ENCODE data around the gene SEMA4B. TPM values are rescaled to one million over a fixed set of nuclear protein-coding genes. Genes with fewer than 3 reads are reported as not detected.

The SEMA4B gene
- total RNA-seq, 1 experiment from 2014 or later: 13.2 TPM

- intact Hi-C loops (cut with micrococcal nuclease; ENCODE audit: unreplicated experiment): no loop called here
- Histone ChIP-seq H3K4me1 (ENCODE audit: insufficient read depth, low read length, poor library complexity, severe bottlenecking) (peaks cover 13% of the 10 kb centered on the region), H3K9me3 (ENCODE audit: low read depth, low read length, poor library complexity, severe bottlenecking) (no peaks in the 10 kb centered on the region), H3K4me3 (ENCODE audit: low read depth, low read length, poor library complexity, severe bottlenecking) (no peak overlapping the region), H3K27me3 (replicated peaks; ENCODE audit: insufficient read depth, low read depth, low read length, poor library complexity) (no peaks in the 10 kb centered on the region), H3K27ac (ENCODE audit: low read depth, low read length, poor library complexity, severe bottlenecking) (no peak overlapping the region), H3K36me3 (ENCODE audit: insufficient read depth, low read length, poor library complexity, severe bottlenecking) (no peaks in the 10 kb centered on the region)
- CTCF ChIA-PET: no interaction called here
- TF ChIP-seq CTCF (conservative IDR thresholded peaks at IDR 0.05; ENCODE audit: low read depth, low read length) (no peak), EZH2 (IDR thresholded peaks at IDR 0.05; ENCODE audit: borderline replicate concordance, low read depth, low read length, poor library complexity, severe bottlenecking) (no peak)
- POLR2A ChIA-PET (ENCODE audit: low non-redundant PET): no interaction called here
- no peak for DNase-seq (ENCODE audit: low spot score)
- no TSS peak for BruUV-seq (replicated peaks)
Observed at GRCh38 chr15:90192961-90193786, 8.0 kb upstream of the SEMA4B start.

- ChIA-PET CTCF (no interaction called here), POLR2A (ENCODE audit: low non-redundant PET) (no interaction called here)
- intact Hi-C loops (cut with micrococcal nuclease; ENCODE audit: unreplicated experiment): no loop called here
- Histone ChIP-seq H3K27me3 (replicated peaks; ENCODE audit: insufficient read depth, low read depth, low read length, poor library complexity) (no peaks in the 10 kb centered on the region), H3K27ac (ENCODE audit: low read depth, low read length, poor library complexity, severe bottlenecking) (no peak overlapping the region), H3K36me3 (ENCODE audit: insufficient read depth, low read length, poor library complexity, severe bottlenecking) (no peaks in the 10 kb centered on the region), H3K4me3 (ENCODE audit: low read depth, low read length, poor library complexity, severe bottlenecking) (no peak overlapping the region), H3K9me3 (ENCODE audit: low read depth, low read length, poor library complexity, severe bottlenecking) (no peaks in the 10 kb centered on the region), H3K4me1 (ENCODE audit: insufficient read depth, low read length, poor library complexity, severe bottlenecking) (peaks cover 13% of the 10 kb centered on the region)
- TF ChIP-seq CTCF (conservative IDR thresholded peaks at IDR 0.05; ENCODE audit: low read depth, low read length) (no peak), EZH2 (IDR thresholded peaks at IDR 0.05; ENCODE audit: borderline replicate concordance, low read depth, low read length, poor library complexity, severe bottlenecking) (no peak)
- BruUV-seq (replicated peaks): no TSS peak
- no peak for DNase-seq (ENCODE audit: low spot score)
Observed at GRCh38 chr15:90194655-90195054, 6.5 kb upstream of the SEMA4B start.

- BruUV-seq (replicated peaks): no TSS peak
- POLR2A ChIA-PET (ENCODE audit: low non-redundant PET): no interaction called here
- H3K9me3 ChIP-seq (ENCODE audit: low read depth, low read length, poor library complexity, severe bottlenecking): no peaks in the 10 kb centered on the region
- intact Hi-C loops (cut with micrococcal nuclease; ENCODE audit: unreplicated experiment): no loop called here
- H3K4me3 ChIP-seq (ENCODE audit: low read depth, low read length, poor library complexity, severe bottlenecking): peak overlapping the region; percentile 87
- CTCF ChIA-PET: no interaction called here
- peak overlapping the region; percentile 75 for H3K27ac ChIP-seq (ENCODE audit: low read depth, low read length, poor library complexity, severe bottlenecking)
- TF ChIP-seq EZH2 (IDR thresholded peaks at IDR 0.05; ENCODE audit: borderline replicate concordance, low read depth, low read length, poor library complexity, severe bottlenecking): no peak
- TF ChIP-seq CTCF (conservative IDR thresholded peaks at IDR 0.05; ENCODE audit: low read depth, low read length): no peak
- peaks cover 21% of the 10 kb centered on the region for H3K4me1 ChIP-seq (ENCODE audit: insufficient read depth, low read length, poor library complexity, severe bottlenecking)
- no peaks in the 10 kb centered on the region for H3K36me3 ChIP-seq (ENCODE audit: insufficient read depth, low read length, poor library complexity, severe bottlenecking)
- H3K27me3 ChIP-seq (replicated peaks; ENCODE audit: insufficient read depth, low read depth, low read length, poor library complexity): no peaks in the 10 kb centered on the region
- no peak for DNase-seq (ENCODE audit: low spot score)
Observed at GRCh38 chr15:90200534-90201129, 498 bp upstream of the SEMA4B start.

Data from A673 (cell line).